GM18498 (cell line): ENCODE measurements around the gene SPRED3.
A peak's percentile ranks its signal among the peaks of the same experiment; 100 is the strongest.
"Not testable (repeated sequence)": the region's sequence is repeated elsewhere in the genome, so short reads cannot be mapped to it uniquely, and the experiment has no call there.

Experiments
- ATAC-seq: cut with Tn5 transposase; IDR thresholded peaks from one replicate; pipeline ENCODE4 v1.9.1; 2021; ENCODE audit warnings: mild to moderate bottlenecking, moderate library complexity; ENCODE audit not compliant: unreplicated experiment

SPRED3 gene

DNA sequence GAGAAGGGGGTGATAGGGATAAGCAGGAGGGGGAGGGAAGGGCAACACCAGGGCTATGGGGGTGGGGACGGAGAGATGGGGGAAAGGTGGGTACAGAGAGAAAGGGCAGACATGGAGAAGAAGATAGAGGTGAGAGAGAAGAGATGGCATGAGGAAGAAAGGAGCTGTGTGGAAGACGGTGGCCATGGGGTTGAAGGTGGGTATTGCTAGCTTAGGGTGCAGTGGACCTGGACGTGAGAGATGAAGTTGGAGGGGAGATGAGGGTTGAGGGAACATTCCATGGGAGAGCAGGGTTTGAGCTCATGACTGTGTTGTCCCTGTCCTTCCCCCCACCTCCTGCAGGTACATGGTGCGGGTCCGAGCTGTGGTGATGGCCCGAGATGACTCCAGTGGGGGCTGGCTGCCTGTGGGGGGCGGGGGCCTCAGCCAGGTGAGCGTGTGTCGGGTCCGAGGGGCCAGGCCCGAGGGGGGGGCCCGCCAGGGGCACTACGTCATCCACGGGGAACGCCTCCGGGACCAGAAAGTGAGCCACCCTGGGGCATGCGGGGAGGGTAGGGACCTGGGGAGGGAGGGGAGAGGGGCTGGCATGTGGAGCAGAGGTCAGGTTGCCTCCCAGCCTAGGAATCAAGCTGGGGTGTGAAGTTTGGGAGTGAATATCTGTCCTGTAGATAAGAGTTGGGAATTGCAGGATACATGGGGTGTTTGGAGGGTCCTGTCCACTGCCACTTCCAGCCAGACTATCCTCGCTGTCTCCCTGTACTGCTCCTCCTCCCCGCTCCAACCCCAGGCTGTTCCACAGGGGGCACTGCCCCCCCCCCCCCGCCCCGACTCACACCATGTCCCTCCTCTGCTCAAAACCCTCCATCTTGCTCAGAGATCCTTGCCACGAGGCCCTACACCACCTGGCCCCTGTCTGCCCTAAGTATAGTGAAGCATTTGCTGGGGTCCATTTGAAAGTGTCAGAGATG, 1.7 kb downstream of the SPRED3 start:
- ATAC-seq = no peak

DNA sequence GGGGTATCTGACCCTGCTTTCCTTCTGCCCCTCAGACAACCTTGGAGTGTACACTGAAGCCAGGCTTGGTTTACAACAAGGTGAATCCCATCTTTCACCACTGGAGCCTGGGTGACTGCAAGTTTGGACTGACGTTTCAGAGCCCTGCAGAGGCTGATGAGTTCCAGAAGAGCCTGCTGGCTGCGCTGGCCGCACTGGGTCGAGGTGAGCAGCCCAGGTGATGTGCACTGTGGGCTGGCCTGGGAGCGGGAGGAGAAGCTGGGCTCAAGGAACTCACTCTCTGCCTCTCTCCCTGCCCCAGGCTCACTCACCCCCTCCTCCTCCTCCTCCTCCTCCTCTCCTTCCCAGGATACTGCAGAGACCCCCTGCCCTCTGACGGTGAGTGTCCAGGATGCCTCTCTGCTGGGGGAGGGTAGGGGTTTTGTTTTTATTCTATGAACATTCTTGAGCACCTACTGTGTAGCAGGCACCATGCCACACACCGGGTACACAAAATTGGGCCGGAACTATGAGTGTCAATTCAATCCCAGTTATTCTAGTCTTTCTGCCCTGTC, 3.5 kb downstream of the SPRED3 start:
- no peak for ATAC-seq

DNA sequence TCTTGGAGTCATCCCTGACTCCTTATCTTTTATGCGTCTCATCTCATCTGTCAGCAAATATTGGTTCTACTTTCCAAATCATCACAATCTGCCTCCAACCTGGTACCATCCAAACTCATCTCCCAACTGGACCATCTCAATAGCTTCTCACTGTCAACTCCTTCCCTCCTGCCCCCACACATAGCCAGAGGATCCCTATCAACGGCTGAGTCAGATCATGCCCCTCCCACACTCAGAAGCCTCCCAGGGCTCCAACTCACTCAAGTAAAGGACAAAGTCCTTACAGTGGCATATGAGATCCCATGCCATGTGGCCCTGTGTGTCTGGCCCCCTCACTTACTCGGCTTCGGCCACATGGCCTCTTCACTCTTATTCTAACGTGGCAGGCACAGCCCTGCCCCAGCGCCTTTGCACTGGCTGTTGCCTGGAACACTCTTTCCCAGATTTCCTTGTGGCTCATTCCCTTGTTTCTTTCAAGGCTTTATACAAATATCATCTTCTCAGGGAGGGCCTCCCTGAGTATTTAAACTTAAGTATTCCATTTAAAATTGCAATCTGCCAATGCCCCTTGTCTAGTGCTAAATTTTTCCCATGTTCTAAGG, 4.3 kb downstream of the SPRED3 start:
- ATAC-seq = no peak

DNA sequence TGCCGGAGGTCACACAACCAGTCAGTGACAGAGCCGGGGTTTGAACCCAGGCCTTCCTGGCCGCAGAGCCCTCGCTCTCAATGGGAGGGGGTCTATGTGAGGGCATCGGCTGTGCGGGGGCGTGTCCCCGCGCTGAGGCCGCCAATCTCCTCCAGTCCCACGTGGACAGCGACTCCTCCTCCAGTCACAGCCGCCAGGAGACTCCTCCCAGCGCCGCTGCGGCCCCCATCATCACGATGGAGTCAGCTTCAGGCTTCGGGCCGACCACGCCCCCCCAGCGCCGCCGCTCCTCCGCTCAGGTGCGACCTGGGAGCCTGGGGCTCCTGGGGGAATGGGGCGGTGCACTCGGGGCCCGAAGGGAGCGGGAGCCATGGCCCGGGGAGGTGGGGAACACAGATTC, 6.0 kb downstream of the SPRED3 start:
- no peak for ATAC-seq

DNA sequence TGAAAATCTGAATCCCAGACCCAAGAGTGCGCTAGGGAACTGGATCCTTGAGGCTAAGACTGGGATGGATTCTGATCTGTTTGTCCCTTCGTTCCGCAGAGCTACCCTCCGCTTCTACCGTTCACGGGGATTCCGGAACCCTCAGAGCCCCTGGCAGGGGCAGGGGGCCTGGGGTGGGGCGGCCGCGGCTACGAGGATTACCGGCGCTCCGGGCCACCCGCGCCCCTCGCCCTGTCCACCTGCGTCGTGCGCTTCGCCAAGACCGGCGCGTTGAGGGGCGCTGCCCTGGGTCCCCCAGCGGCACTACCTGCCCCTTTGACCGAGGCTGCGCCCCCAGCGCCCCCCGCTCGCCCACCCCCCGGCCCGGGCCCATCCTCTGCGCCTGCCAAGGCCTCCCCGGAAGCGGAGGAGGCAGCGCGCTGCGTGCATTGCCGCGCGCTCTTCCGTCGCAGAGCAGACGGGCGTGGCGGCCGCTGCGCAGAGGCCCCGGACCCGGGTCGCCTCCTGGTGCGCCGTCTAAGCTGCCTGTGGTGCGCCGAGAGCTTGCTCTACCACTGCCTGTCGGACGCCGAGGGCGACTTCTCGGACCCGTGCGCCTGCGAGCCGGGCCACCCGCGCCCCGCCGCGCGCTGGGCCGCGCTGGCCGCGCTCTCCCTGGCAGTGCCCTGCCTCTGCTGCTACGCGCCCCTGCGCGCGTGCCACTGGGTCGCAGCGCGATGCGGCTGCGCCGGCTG, 7.1 kb downstream of the SPRED3 start:
- no peak for ATAC-seq

DNA sequence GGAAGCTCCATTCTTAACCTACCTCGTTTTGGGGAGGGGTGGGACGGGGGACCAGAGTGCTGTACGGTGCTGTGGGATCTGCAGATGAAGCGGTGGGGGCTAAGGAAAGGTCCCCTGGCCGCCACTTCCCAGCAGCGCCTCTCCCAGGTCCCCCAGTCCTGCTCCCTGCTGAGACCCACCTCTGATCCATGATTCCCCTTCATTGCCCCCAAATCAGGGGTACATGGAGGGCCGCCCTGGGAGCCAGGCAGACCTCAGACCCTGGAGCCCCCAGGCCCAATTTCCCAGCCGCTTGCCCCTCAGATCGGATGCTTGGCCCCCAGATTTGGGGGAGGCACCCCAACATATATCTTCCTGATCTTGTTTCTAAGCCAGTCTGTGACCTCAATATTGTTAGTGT, 10.6 kb downstream of the SPRED3 start:
- no peak for ATAC-seq

DNA sequence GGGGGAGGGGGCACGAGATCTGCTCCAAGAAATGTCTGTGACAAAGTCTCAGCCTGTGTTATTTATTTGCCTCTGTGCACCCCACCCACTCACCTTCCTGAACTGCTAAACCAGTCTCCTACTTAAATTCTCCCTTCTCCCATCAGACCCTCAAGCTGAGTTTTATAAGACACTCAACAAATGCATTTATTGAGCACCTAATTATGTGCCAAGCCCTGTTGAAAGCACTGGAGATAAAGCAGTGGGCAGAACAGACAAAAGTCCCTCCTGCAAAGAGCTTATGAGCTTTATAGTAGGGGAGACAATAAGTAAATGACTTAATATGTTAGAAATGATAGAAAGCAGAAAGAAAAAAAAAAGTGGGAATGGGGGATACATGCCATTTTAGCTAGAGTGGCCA, 11.0 kb downstream of the SPRED3 start:
- no peak for ATAC-seq

DNA sequence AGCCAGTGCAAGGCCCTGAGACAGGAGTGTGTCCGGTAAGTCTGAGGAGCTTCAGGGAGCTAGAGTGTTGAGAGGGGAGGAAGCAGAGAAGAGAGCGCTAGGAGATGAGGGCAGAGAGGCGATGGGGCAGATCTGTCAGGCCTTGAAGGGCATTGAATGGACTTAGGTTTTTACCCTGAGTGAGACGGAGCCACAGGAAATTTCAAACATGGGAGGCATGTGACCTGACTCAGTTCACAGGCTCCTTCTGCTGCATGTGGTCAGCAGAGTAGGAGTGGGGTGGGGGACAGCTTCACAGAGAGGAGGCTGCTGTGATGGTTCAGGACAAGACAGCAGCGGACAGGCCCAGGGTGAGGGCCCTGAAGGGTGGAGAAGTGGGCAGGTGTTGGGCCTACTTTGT, 11.9 kb downstream of the SPRED3 start:
- no peak for ATAC-seq

DNA sequence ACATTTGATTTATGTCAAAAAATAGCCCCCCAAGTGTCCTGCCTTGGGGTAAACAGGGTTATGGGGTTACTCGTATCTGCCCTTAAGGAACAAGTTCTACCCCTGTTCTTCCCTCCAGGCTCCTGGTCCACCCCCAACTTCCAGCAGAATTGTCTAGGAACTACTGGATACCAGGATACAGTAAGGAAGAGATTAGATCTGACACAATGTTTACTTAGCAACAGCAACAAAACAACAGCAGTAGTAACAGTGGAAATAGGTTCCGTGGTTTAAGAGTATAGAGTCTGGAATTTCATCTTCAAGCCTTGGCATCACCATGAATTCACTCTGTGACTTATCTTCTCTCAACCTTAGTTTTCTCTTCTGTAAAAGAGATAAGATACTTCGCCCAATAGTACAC, 12.7 kb downstream of the SPRED3 start:
- no peak for ATAC-seq

DNA sequence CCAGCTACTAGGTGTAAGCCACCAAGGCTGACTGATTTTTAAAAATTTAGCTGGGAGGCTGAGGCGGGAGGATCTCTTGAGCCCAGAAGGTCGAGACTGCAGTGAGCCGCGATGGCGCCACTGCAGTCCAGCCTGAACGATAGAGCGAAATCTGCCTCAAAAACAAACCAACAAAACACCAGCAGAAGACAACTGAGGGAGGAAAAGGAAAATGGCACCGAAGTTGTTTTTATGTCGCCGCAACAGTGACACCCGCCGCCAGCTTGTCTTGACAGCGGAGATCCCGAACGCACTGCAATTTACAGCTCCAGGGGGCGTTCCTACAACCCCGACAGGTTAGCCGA, 14.1 kb downstream of the SPRED3 start:
- no peak for ATAC-seq

DNA sequence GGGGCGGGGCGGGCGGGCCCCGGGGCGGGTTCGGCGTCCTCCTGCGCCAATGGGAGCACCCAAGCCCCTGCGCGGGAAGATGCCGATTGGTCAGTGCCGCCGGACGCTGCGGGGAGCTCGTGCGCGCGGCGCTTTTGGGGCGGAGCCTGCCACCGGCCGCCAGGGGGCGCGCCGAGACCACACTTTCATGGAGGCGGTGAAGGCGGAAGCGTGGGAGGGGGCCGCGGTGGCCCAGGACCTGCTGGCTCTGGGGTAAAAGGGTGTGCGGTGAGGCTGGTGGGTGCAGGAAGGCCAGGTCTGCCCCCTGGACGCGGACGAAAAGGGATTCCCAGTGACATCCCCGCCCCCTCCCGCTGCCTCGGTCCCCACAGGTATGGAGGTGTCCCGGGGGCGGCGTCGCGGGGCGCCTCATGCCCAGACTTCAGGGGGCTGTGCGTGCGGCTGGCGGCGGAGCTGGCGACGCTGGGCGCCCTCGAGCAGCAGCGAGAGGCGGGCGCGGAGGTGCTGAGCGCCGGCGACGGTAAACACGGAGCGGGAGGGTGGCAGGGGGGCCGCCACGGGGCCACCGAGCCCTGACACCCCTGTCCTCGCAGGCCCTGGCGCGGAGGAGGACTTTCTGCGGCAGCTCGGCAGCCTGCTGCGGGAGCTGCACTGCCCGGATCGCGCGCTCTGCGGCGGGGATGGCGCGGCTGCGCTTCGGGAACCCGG, 14.6 kb downstream of the SPRED3 start, which contains the start of gene FAM98C:
FAM98C (plus strand) TSS at position 127 of the 708 bp plus-strand sequence; CDS start at position 188, 61 bp downstream.
- peak; percentile 95 for ATAC-seq

DNA sequence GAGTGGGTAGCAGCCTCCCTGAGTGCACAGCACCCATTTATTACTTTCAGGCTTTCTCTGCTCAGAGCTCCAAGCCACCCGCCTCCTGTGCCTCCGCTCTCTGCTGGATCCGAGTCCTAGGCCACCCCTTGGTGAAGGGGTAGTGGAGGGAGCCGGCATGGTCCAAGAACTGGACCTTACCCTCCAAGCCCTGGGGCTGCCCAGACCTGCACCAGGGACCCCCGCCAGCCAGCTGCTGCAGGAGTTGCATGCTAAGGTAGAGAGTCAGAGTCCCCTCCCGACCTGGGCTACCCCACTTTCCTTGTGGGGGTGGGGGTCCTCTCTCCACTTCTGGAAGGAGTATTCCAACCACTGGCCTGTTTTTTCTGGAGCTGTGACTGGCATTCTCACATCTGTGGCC, 16.4 kb downstream of the SPRED3 start:
- no peak for ATAC-seq

DNA sequence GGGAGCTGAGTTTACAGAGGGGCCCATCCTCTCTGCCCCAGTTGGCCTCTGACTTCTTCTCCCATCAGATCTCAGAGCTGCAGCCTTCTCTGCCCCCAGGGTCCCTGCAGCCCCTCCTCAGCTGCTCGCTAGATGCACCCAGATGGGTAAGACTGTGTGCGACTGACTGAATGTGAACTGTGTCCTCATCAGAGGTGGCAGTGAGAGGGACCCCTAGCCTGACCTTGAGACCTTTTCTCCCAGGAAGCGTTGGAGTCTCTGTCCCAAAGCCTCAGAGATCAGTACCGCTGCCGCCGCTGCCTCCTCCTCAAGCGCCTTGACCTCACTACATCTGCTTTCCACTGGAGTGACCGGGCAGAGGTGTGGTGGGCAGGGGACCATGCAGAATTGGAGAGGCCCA, 16.8 kb downstream of the SPRED3 start:
- ATAC-seq = no peak

DNA sequence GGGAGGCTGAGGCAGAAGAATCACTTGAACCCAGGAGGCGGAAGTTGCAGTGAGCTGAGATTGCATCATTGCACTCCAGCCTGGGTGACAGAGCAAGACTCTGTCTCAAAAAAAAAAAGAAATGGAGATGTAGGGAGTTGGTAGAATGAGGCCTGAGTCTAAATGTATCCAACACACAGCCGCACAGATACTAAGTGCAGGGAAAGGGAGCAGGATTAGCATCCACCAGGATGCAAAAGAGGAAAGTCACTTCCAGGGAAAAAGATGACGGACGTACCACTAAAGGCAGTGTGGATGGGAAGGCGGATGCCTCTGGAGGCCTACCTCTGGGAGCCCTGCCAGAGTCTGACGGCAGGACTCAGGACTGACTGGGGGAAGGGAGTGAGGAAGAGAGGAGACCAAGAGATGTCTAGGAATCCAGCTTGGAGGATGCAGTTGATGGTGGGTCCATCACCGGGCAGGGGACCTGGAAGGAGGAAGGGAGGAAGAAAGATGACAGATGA, 21.2 kb downstream of the SPRED3 start:
- ATAC-seq = no peak

DNA sequence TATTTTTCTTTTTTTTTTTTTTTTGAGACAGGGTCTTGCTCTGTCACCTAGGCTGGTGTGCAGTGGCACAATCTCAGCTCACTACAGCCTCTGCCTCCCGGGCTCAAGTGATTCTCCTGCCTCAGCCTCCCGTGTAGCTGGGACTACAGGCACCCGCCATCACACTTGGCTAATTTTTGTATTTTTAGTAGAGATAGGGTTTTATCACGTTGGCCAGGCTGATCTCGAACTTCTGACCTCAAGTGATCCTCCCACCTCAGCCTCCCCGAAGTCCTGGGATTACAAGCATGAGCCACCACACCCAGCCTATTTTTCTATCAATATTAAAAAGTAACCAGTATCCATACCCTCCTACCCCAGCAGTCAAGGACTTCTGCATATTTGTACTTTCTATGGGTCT, 21.9 kb downstream of the SPRED3 start:
- ATAC-seq = not testable (repeated sequence)

DNA sequence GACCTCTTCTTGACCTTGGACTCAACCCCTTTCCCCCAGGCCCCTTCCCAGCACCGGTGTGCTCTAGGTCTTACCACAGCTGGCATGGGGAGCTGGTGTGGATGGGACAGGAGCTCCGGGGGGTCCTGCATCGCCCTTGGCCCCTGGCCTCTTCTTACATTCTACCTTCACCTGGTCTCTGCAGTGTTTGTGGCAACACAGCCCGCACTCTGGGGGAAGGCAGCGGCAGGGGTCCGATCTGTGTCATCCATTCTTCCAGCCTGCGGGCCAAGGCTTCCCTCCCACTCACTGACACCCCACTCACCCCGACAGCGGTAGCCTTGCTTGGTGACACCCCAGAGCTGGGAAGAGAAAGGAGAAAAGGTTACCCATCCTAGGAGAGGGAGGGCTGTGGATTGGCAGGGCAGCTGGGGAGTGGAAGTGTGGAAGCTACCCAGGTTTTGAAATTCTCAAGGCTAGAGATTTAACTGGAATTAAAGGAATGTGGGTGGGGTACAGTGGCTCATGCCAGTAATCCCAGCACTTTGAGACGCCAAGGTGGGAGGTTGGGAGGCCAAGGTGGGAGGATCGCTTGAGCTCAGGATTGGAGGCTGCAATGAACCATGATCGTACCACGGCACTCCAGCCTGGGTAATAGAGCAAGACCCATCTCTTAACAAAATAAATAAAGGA, 22.7 kb downstream of the SPRED3 start:
- no peak for ATAC-seq

DNA sequence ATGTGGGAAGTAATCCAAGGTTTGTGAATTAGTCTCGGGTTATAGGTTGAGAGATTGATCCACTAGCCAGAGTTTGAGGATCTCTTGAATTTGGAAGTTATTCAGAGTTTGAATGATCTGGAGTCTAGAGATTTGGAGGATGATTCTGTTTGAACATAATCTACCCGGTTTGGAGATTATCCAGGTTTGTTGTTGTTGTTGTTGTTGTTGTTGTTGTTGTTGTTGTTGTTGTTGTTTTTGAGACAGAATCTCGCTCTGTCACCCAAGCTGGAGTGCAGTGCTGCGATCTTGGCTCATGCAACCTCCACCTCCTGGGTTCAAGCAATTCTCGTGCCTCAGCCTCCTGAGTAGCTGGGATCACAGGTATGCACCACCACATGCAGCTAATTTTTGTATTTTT, 23.4 kb downstream of the SPRED3 start:
- not testable (repeated sequence) for ATAC-seq

DNA sequence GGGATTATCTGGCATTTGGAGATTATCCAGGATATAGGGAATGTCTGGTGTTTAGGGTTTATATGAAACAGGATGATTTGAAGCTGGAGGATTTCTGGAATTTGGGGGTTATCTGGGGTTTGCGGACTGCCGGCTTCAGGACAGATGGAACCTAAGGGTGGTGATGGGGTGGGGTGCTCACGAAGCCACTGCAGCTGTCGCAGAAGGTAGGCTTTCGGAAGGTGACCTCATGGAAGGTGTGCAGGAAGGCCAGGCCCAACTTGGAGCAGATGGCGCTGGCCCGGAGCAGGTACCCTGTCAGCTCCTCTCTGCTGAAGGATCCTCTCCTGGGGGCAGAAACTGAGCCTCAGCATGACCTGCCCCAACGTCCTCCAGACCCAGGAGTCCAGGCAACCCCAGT, 24.0 kb downstream of the SPRED3 start:
- ATAC-seq = no peak

DNA sequence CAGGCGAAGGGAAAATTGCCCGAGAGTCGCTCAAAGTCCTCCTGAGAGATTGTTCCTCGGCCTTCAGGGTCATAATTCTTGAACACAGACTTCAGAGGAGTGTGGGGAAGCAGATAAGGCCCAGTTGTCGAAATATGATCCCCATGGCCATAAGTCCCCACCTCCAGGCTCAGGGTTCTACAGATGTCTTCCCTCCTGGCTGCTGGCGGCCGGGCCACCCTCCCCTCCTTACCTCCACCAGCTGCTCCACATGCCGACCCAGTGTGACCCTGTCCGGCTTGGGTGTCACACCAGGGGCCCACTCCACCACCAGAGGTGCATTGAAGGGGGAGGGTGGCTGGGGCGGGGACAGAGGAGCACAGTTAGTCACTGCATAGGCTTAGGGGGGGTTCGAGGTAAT, 24.5 kb downstream of the SPRED3 start:
- ATAC-seq = no peak

DNA sequence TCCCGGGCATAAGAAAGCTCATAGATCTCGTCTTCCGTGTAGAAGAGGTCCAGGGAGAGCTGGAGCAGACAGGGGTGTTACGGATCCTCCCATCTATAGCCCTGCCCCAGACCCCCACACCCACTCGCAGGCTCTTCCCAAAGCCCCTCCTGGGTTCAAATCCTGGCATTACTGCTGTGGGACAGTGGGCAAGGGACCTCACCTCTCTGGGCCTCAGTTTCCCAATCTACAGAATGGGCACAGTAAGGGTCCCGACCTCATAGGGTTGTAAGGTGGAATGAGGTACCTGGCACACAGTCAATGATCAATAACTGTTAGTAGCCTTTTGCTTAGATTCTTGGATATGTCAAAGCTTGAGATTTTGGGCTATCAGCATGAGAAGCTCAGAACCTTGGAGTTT, 24.9 kb downstream of the SPRED3 start:
- ATAC-seq = no peak
